ENCODE measurements around the gene FCMR. TPM values are rescaled to one million over a fixed set of nuclear protein-coding genes. Genes with fewer than 3 reads are reported as not detected.

FCMR gene
- total and polyA plus RNA-seq, 4 donors: 0.70 to 3.6 (median 1.7) TPM

- H3K4me1 ChIP-seq (ENCODE audit: control insufficient read depth in 4 of 4, insufficient read depth in 4 of 4, low read length in 3 of 4): peaks cover 0 to 5% (median 1%) of the 10 kb centered on the region in 4 donors
- WGBS: 86% methylated on average over 3 of the region's 3 CpGs
Observed at GRCh38 chr1:206918076-206918475, 3.7 kb downstream of the FCMR start.

GRCh38 chr1:206916000-206916709 is 5.6 kb downstream of the FCMR start:
- Histone ChIP-seq H3K4me3 (ENCODE audit: low read depth in 1 of 3, low read length in 3 of 3) (no peak overlapping the region), H3K36me3 (ENCODE audit: control insufficient read depth in 4 of 4, insufficient read depth in 3 of 4, low read depth in 1 of 4, low read length in 3 of 4) (no peaks in the 10 kb centered on the region), H3K4me1 (ENCODE audit: control insufficient read depth in 4 of 4, insufficient read depth in 4 of 4, low read length in 3 of 4) (peaks cover 0 to 3% (median 0%) of the 10 kb centered on the region in 4 donors), H3K9ac (ENCODE audit: low read depth in 1 of 2, low read length in 2 of 2) (no peak overlapping the region), H3K27ac (ENCODE audit: low read depth in 1 of 2, low read length in 2 of 2) (no peak overlapping the region), H3K27me3 (ENCODE audit: control insufficient read depth in 4 of 4, insufficient read depth in 4 of 4, low read length in 3 of 4) (no peaks in the 10 kb centered on the region), H3K9me3 (ENCODE audit: control insufficient read depth in 4 of 4, low read length in 3 of 4) (no peaks in the 10 kb centered on the region)
- WGBS: 82% methylated on average over 8 of the region's 8 CpGs
- DNase-seq (ENCODE audit: low spot score): no peak
- TF ChIP-seq ZBTB33 (IDR thresholded peaks at IDR 0.05): no peak
- no peak for TF ChIP-seq CTCF (IDR thresholded peaks at IDR 0.05; ENCODE audit: low read depth, low read length, missing input control)
- no peak for TF ChIP-seq FOXA1 (IDR thresholded peaks at IDR 0.05)
- no peak for TF ChIP-seq RAD21 (IDR thresholded peaks at IDR 0.05)
- TF ChIP-seq TAF1 (conservative IDR thresholded peaks at IDR 0.05): no peak
- TF ChIP-seq GABPA (IDR thresholded peaks at IDR 0.05 in 1 of 2, conservative IDR thresholded peaks at IDR 0.05 in 1 of 2): no peak
- TF ChIP-seq EGR1 (IDR thresholded peaks at IDR 0.05; ENCODE audit: low read depth in 2 of 2): no peak
- no peak for TF ChIP-seq HNF4G (IDR thresholded peaks at IDR 0.05)
- TF ChIP-seq SP1 (IDR thresholded peaks at IDR 0.05): no peak
- no peak for TF ChIP-seq FOXA2 (IDR thresholded peaks at IDR 0.05)
- no peak for TF ChIP-seq ATF3 (IDR thresholded peaks at IDR 0.05)
- no peak for TF ChIP-seq MAX (IDR thresholded peaks at IDR 0.05)
- TF ChIP-seq RXRA (IDR thresholded peaks at IDR 0.05): no peak
- TF ChIP-seq HNF4A (conservative IDR thresholded peaks at IDR 0.05): no peak
- no peak for TF ChIP-seq YY1 (IDR thresholded peaks at IDR 0.05)
- TF ChIP-seq JUND (IDR thresholded peaks at IDR 0.05): no peak

More at GRCh38 chr1:206918076-206918475, 3.7 kb downstream of the FCMR start:
- no peak for TF ChIP-seq JUND (IDR thresholded peaks at IDR 0.05)
- TF ChIP-seq ATF3 (IDR thresholded peaks at IDR 0.05): no peak
- no peak for TF ChIP-seq YY1 (IDR thresholded peaks at IDR 0.05)
- TF ChIP-seq FOXA1 (IDR thresholded peaks at IDR 0.05): no peak
- no peak for TF ChIP-seq RAD21 (IDR thresholded peaks at IDR 0.05)
- TF ChIP-seq EGR1 (IDR thresholded peaks at IDR 0.05; ENCODE audit: low read depth in 2 of 2): no peak
- TF ChIP-seq NR2F2 (IDR thresholded peaks at IDR 0.05): no peak
- no peak for TF ChIP-seq SP1 (IDR thresholded peaks at IDR 0.05)
- TF ChIP-seq TAF1 (conservative IDR thresholded peaks at IDR 0.05): no peak
- TF ChIP-seq REST (IDR thresholded peaks at IDR 0.05): no peak
- Histone ChIP-seq H3K9me3 (ENCODE audit: control insufficient read depth in 4 of 4, low read length in 3 of 4) (no peaks in the 10 kb centered on the region), H3K9ac (ENCODE audit: low read depth in 1 of 2, low read length in 2 of 2) (no peak overlapping the region), H3K27me3 (ENCODE audit: control insufficient read depth in 4 of 4, insufficient read depth in 4 of 4, low read length in 3 of 4) (no peaks in the 10 kb centered on the region), H3K36me3 (ENCODE audit: control insufficient read depth in 4 of 4, insufficient read depth in 3 of 4, low read depth in 1 of 4, low read length in 3 of 4) (no peaks in the 10 kb centered on the region), H3K27ac (ENCODE audit: low read depth in 1 of 2, low read length in 2 of 2) (no peak overlapping the region), H3K4me3 (ENCODE audit: low read depth in 1 of 3, low read length in 3 of 3) (no peak overlapping the region)
- no peak for DNase-seq (ENCODE audit: low spot score)

Measured in liver (tissue), 9 donors.